Kidney (tissue), 14 donors: ENCODE measurements around the gene RUVBL2. TPM values are rescaled to one million over a fixed set of nuclear protein-coding genes. Genes with fewer than 3 reads are reported as not detected.
A peak's percentile ranks its signal among the peaks of the same experiment; 100 is the strongest.

Experiments used
- DNase-seq, 5 donors: peaks; one replicate each; pipeline ENCODE4 v3.0.0-alpha.2; 2013 to 2020
- FAIRE-seq: peaks from 2 replicates; lab custom pipeline; 2012; peaks lifted over from hg19 to GRCh38; lab: Jason Lieb, UNC
- H3K27ac ChIP-seq, 2 donors: one replicate each; pipeline ENCODE4 v1.7.0; 2013; ENCODE audit warnings: low read depth in 2 of 2, low read length in 2 of 2, inconsistent platforms in 1 of 2
- H3K27me3 ChIP-seq: one replicate; pipeline ENCODE4 v1.7.1; 2013; ENCODE audit warnings: low read length, inconsistent platforms; ENCODE audit not compliant: control insufficient read depth, insufficient read depth
- H3K36me3 ChIP-seq, 3 donors: one replicate each; pipeline versions ENCODE4 v1.7.0 to v1.7.1; 2013; ENCODE audit warnings: low read length in 3 of 3, control low read depth in 1 of 3, inconsistent platforms in 1 of 3; ENCODE audit not compliant: insufficient read depth in 3 of 3, control insufficient read depth in 2 of 3
- H3K4me1 ChIP-seq, 3 donors: one replicate each; pipeline versions ENCODE4 v1.7.0 to v1.7.1; 2013; ENCODE audit warnings: low read length in 3 of 3, inconsistent platforms in 1 of 3, low read depth in 1 of 3; ENCODE audit not compliant: control insufficient read depth in 2 of 3, insufficient read depth in 2 of 3
- H3K4me3 ChIP-seq, 3 donors: one replicate each; pipeline versions ENCODE4 v1.7.0 to v1.8.1; 2013; ENCODE audit warnings: low read length in 3 of 3, control low read depth in 1 of 3, inconsistent platforms in 1 of 3
- H3K9ac ChIP-seq, 3 donors: one replicate each; pipeline versions ENCODE4 v1.7.0 to v1.7.1; 2013; ENCODE audit warnings: low read length in 3 of 3, control low read depth in 1 of 3, inconsistent platforms in 1 of 3
- H3K9me3 ChIP-seq, 3 donors: one replicate each; pipeline versions ENCODE4 v1.7.0 to v1.7.1; 2013; ENCODE audit warnings: low read length in 3 of 3, control low read depth in 1 of 3, inconsistent platforms in 1 of 3; ENCODE audit not compliant: control insufficient read depth in 2 of 3, insufficient read depth in 1 of 3
- intact Hi-C: fragments of 100-400 bp; cut with DNase I; formaldehyde crosslinking; loops from one replicate; pipeline ENCODE4 v1.11.1; 2022
- polyA plus RNA-seq: library from polyadenylated mRNA; stranded (reverse); fragments of 350-450 nt; fragmentation: Illumina TruSeq; extraction: RNeasy Lipid Tissue Mini Kit (QIAGEN cat#74804); gene quantifications from one replicate; pipeline ENCODE4 v1.2.3, GENCODE V29; 2014; ENCODE audit warnings: low read depth, low replicate concordance; ENCODE audit not compliant: insufficient read depth
- total RNA-seq: library from RNA; stranded (reverse); fragmentation: NEBNext Ultra II Directional; extraction: Animal tissue kit (Norgen Biotek cat#: 25700); gene quantifications from one replicate; pipeline ENCODE4 v1.2.1, GENCODE V29; 2021
- TF ChIP-seq, protein P1 (sequence below): IDR thresholded peaks from 3 replicates; pipeline ENCODE4 v1.5.1; 2012; ENCODE audit warnings: mild to moderate bottlenecking, moderate library complexity, borderline replicate concordance; ENCODE audit not compliant: insufficient read depth; ENCODE audit errors: extremely low read depth
- donor health status: control.
- donor health status: control.
- donor health status: control.
- donor health status: control.
- donor health status: control.
- donor health status: DM: yes; HTN: yes; CAD: no.
- donor health status: Normal renal cell carcinoma (clear cell type).

The RUVBL2 gene
- total and polyA plus RNA-seq, 2 donors from 2014 or later = 57.0 to 83.6 TPM

- TF ChIP-seq, protein P1, sequence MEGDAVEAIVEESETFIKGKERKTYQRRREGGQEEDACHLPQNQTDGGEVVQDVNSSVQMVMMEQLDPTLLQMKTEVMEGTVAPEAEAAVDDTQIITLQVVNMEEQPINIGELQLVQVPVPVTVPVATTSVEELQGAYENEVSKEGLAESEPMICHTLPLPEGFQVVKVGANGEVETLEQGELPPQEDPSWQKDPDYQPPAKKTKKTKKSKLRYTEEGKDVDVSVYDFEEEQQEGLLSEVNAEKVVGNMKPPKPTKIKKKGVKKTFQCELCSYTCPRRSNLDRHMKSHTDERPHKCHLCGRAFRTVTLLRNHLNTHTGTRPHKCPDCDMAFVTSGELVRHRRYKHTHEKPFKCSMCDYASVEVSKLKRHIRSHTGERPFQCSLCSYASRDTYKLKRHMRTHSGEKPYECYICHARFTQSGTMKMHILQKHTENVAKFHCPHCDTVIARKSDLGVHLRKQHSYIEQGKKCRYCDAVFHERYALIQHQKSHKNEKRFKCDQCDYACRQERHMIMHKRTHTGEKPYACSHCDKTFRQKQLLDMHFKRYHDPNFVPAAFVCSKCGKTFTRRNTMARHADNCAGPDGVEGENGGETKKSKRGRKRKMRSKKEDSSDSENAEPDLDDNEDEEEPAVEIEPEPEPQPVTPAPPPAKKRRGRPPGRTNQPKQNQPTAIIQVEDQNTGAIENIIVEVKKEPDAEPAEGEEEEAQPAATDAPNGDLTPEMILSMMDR = no peak
- FAIRE-seq (no peak), DNase-seq (no peak)
- Histone ChIP-seq H3K27ac (no peak overlapping the region), H3K4me1 (no peaks in the 10 kb centered on the region), H3K9me3 (no peaks in the 10 kb centered on the region), H3K36me3 (no peaks in the 10 kb centered on the region), H3K4me3 (no peak overlapping the region), H3K27me3 (no peaks in the 10 kb centered on the region), H3K9ac (no peak overlapping the region)
- intact Hi-C loops = no loop called here
Observed at GRCh38 chr19:48946463-48947257, 47.0 kb upstream of the RUVBL2 start.

- H3K27me3 ChIP-seq = no peaks in the 10 kb centered on the region
- H3K9ac ChIP-seq = no peak overlapping the region
- DNase-seq (no peak), FAIRE-seq (no peak)
- intact Hi-C loops = no loop called here
- TF ChIP-seq, protein P1 = no peak
- no peaks in the 10 kb centered on the region for H3K36me3 ChIP-seq
- no peak overlapping the region for H3K27ac ChIP-seq
- H3K4me1 ChIP-seq = no peaks in the 10 kb centered on the region
- H3K9me3 ChIP-seq = no peaks in the 10 kb centered on the region
- no peak overlapping the region for H3K4me3 ChIP-seq
Observed at GRCh38 chr19:48947258-48947542, 46.5 kb upstream of the RUVBL2 start.

DNA sequence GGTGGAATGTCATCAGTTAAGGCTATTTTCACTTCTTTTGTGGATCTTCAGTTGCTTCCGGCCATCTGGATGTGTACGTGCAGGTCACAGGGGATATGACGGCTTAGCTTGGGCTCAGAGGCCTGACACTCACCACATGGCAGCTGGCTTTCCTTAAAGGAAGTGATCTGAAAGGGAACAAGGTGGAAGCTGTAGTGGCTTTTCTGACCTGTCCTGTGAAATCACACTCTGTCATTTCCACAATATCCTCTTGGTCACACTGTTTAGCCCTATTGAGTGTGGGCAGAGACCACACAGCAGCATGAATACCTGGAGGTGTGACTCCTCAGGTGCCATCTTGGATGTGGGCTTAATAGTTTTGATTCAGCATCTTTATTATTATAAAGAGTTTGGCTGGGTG lies 43.5 kb upstream of the RUVBL2 start:
- Histone ChIP-seq H3K9ac (no peak overlapping the region), H3K4me3 (no peak overlapping the region), H3K27ac (no peak overlapping the region), H3K27me3 (no peaks in the 10 kb centered on the region), H3K4me1 (peaks cover 0 to under 1% (median 0%) of the 10 kb centered on the region in 3 donors), H3K9me3 (no peaks in the 10 kb centered on the region), H3K36me3 (no peaks in the 10 kb centered on the region)
- peak in 1 of 5 donors; percentile 43 for DNase-seq
- no peak for FAIRE-seq
- intact Hi-C loops = no loop called here
- TF ChIP-seq, protein P1 = no peak
